SJSA1 (cell line): Measurements from ENCODE around the gene KIAA1755. TPM values are rescaled to one million over a fixed set of nuclear protein-coding genes. Genes with fewer than 3 reads are reported as not detected.
"Not testable (repeated sequence)": the region's sequence is repeated elsewhere in the genome, so short reads cannot be mapped to it uniquely, and the experiment has no call there.

Experiments
- DNase-seq, 2 experiments: peaks; one replicate each; pipeline ENCODE4 v3.0.0-alpha.2; 2015 to 2020; ENCODE audit warnings: low spot score in 2 of 2, low read depth in 1 of 2
- H3K27ac ChIP-seq: fragments of 250-450 bp; sonication (Bioruptor Pico); 2 replicates; pipeline ENCODE4 v1.5.1; 2020; ENCODE audit warnings: mild to moderate bottlenecking, moderate library complexity
- H3K27me3 ChIP-seq: fragments of 250-450 bp; sonication (Bioruptor Pico); replicated peaks from 2 replicates; pipeline ENCODE4 v1.5.1; 2020; ENCODE audit warnings: mild to moderate bottlenecking, moderate library complexity
- H3K36me3 ChIP-seq: fragments of 250-450 bp; sonication (Bioruptor Pico); 2 replicates; pipeline ENCODE4 v1.5.1; 2020; ENCODE audit warnings: mild to moderate bottlenecking
- H3K4me1 ChIP-seq: fragments of 250-450 bp; sonication (Bioruptor Pico); replicated peaks from 2 replicates; pipeline ENCODE4 v1.6.1; 2021; ENCODE audit warnings: mild to moderate bottlenecking
- H3K4me3 ChIP-seq: fragments of 250-450 bp; sonication (Bioruptor Pico); 2 replicates; pipeline ENCODE4 v1.5.1; 2020; ENCODE audit warnings: mild to moderate bottlenecking
- H3K9me3 ChIP-seq: fragments of 250-450 bp; sonication (Bioruptor Pico); replicated peaks from 2 replicates; pipeline ENCODE4 v1.5.1; 2020; ENCODE audit warnings: mild to moderate bottlenecking
- total RNA-seq: library from RNA; depleted of rRNA; stranded (reverse); fragments of >200 nt; shearing (Covaris generic); gene quantifications from 2 replicates; pipeline ENCODE4 v1.2.3, GENCODE V29; 2014

KIAA1755 gene
- total RNA-seq, 1 experiment from 2014 or later = 0.03 TPM

DNA sequence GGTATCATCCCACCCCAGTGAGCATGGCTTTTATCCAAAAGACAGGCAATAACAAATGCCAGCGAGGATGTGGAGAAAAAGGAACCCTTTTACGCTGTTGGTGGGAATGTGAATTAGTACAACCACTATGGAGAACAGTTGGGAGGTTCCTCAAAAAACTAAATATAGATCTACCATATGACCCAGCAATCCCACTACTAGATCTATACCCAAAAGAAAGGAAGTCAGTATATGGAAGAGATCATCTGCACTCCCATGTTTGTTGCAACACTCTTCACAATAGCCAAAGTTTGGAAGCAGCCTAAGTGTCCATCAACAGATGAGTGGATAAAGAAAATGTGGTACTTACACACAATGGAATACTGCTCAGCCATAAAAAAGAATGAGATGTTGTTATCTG lies 5.9 kb upstream of the KIAA1755 start:
- no peak for DNase-seq
- no peak overlapping the region for H3K27ac ChIP-seq
- H3K27me3 ChIP-seq = no peaks in the 10 kb centered on the region
- no peaks in the 10 kb centered on the region for H3K9me3 ChIP-seq
- peaks cover 8% of the 10 kb centered on the region for H3K4me1 ChIP-seq
- no peak overlapping the region for H3K4me3 ChIP-seq
- H3K36me3 ChIP-seq = no peaks in the 10 kb centered on the region

DNA sequence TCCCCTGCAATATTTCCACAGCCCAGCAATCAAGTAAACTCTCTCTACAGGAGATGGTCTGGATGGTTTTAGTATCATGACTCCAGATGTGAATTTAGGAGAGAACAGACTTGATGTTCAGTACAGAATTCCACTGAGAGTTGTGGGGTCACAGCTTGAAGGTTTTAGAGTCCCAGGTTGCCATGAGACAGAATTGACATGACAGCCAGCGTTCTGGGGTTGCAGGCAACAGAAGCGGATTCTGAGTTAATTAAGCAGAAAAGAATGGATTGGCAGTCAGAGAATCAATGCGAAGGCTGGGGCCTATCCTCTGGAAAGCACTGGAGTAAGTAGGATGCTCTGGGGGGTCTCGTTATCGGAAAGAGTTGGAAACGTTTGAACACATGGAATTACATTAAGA lies 2.4 kb upstream of the KIAA1755 start:
- DNase-seq = no peak
- Histone ChIP-seq H3K4me3 (no peak overlapping the region), H3K27ac (no peak overlapping the region), H3K27me3 (no peaks in the 10 kb centered on the region), H3K36me3 (no peaks in the 10 kb centered on the region), H3K9me3 (no peaks in the 10 kb centered on the region), H3K4me1 (peaks cover 15% of the 10 kb centered on the region)

DNA sequence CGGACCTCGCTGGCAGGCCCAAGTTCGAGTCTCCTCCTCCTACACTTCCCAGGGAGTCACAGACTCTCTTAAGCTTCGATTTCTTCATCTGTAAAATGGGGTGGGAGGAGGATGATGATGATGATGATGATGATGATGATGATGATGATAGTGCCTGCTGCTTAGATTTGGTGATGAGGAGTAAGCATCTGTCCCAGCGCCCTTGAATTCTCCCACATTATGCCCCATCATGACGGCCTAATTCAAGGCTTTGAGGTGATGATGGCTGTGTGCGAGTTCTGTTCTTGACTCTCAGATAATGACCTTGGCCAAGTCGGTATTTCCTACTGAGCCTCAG lies 487 bp upstream of the KIAA1755 start:
- Histone ChIP-seq H3K4me1 (peaks cover 26% of the 10 kb centered on the region), H3K36me3 (no peaks in the 10 kb centered on the region), H3K4me3 (no peak overlapping the region), H3K27me3 (no peaks in the 10 kb centered on the region), H3K9me3 (no peaks in the 10 kb centered on the region), H3K27ac (no peak overlapping the region)
- no peak for DNase-seq

DNA sequence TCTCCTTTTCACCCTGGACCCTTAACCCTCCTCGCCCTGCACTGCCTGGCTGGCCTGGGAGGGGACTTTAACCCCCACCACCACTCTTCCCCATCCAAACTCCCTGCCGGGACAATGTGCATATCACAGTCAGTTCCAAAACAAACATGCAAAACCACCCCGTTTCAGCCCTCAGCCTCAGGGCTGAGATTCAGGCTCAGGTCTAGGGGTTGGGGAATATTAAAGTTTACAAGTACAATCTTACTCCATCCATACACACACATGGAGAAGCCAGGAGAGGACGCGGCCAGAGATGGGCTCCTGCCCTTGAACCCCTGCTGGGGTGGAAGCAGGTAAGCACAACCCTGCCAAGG lies 534 bp downstream of the KIAA1755 start:
- no peaks in the 10 kb centered on the region for H3K27me3 ChIP-seq
- H3K9me3 ChIP-seq = no peaks in the 10 kb centered on the region
- DNase-seq = peak in 1 of 2 experiments; percentile 31
- H3K36me3 ChIP-seq = no peaks in the 10 kb centered on the region
- H3K4me3 ChIP-seq = peak overlapping the region; percentile 28; the same call in 1 of the 2 replicates
- H3K27ac ChIP-seq = no peak overlapping the region
- peaks cover 26% of the 10 kb centered on the region for H3K4me1 ChIP-seq

DNA sequence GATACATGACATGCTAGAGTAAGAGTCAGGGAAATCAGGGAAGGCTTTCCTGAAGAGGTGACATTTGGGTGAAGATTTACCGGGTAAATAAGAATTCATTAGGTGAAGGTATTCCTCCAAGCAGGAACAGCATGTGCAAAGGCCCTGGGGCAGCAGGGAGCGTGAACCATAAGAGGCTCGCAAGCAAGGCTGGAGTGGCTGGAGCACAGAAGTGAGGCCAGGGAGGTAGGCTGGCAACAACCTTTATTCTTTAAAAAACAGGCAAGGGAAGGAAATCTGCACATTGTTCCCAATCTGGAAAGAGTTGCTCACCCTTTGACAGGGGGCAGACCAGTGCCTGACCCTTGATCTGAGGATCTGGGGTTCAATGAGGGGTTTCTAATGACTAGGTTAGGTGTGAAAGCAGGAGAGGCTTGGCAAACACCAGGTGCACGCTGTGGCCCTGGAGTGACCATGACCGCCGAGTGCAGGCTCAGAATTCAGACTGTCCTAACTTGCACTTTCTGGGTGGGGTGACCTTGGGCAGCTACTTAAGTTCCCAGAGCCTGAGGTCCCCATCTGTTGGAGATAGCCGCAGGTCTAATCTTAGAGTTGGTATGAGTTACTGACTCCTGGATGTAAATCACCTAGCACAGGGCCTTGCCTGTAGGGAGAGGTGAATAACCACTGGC lies 1.9 kb downstream of the KIAA1755 start:
- no peak overlapping the region for H3K4me3 ChIP-seq
- H3K27ac ChIP-seq = no peak overlapping the region
- no peaks in the 10 kb centered on the region for H3K27me3 ChIP-seq
- H3K9me3 ChIP-seq = no peaks in the 10 kb centered on the region
- DNase-seq = no peak
- no peaks in the 10 kb centered on the region for H3K36me3 ChIP-seq
- H3K4me1 ChIP-seq = peaks cover 26% of the 10 kb centered on the region

DNA sequence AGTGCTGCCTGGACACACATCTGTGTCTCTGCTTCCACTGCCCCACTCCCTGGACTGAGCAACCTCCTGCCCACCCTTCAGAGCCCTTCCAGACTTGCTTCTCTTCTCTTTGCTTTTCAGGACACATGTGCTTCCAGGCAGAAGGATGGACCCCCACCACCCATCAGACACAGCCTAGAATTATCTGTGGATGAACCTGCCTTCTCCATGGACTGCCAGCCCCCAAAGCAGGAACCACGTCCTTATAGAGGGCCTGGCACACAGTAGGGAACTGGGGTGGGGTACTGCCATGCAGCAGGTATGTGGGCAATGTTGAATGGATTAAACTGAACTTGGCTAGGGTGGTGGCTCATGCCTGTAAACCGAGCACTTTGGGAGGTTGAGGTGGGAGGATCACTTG lies 3.6 kb downstream of the KIAA1755 start:
- no peaks in the 10 kb centered on the region for H3K36me3 ChIP-seq
- H3K27ac ChIP-seq = no peak overlapping the region
- no peaks in the 10 kb centered on the region for H3K9me3 ChIP-seq
- H3K4me1 ChIP-seq = peaks cover 26% of the 10 kb centered on the region
- H3K4me3 ChIP-seq = no peak overlapping the region
- no peaks in the 10 kb centered on the region for H3K27me3 ChIP-seq
- no peak for DNase-seq

DNA sequence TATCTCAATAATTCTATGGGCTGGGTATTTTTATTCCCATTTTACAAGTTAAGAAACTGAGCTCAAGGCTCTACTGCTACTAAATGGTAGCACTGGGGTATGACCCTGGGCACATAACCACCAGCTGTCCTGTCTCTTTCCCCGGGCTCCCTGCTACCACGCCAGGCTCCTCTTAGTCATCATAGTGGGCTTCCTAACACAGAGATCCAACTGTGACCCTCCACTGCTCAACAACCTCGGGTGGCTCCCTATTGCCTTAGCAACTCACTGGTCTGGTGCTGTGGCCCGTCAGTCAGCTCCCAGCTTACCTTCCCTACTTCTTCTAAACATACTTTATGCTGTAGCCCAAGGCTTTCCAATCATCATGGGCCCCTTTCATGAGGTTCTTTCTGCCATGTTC lies 4.5 kb downstream of the KIAA1755 start:
- Histone ChIP-seq H3K36me3 (no peaks in the 10 kb centered on the region), H3K27ac (no peak overlapping the region), H3K4me3 (no peak overlapping the region), H3K27me3 (no peaks in the 10 kb centered on the region), H3K4me1 (peaks cover 24% of the 10 kb centered on the region), H3K9me3 (no peaks in the 10 kb centered on the region)
- DNase-seq = no peak

DNA sequence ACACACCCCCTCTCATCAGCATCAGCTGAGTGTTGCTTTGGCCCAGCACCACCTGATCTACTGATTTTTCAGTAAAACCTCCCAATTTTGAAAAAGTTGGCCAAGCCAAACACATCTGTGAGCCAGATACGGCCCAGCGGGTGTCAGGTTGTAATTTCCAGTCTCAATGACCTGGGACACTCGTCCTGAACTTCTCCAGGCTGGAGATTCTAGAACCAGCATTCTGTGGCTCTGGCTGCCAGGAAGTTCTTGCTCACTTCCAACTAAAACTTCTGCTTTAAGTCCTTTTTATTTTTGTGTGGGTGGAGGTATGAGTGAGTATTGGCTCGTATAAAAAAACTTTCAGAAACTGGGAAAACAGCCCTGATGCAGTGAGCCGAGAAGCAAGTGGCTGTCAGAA lies 5.1 kb downstream of the KIAA1755 start:
- Histone ChIP-seq H3K27ac (no peak overlapping the region), H3K4me3 (no peak overlapping the region), H3K36me3 (no peaks in the 10 kb centered on the region), H3K4me1 (peaks cover 20% of the 10 kb centered on the region), H3K27me3 (no peaks in the 10 kb centered on the region), H3K9me3 (no peaks in the 10 kb centered on the region)
- DNase-seq = no peak

DNA sequence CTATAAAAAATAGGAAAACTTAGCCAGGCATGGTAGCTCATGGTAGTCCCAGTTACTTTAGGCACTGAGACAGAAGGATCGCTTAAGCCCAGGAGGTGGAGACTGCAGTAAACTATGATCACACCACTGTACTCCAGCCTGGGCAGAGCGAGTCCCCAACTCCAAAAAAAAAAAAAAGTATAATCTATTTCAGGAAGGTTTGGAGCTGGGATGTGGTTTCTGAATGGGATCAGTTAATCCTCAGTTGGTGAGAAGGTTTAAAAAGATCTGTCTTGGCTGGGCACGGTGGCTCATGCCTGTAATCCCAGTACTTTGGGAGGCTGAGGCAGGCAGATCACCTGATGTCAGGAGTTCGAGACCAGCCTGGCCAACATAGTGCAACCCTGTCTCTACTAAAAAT lies 5.9 kb downstream of the KIAA1755 start:
- H3K27me3 ChIP-seq, H3K27ac ChIP-seq, H3K4me3 ChIP-seq, H3K36me3 ChIP-seq, DNase-seq, H3K9me3 ChIP-seq: not testable (repeated sequence)
- peaks cover 14% of the 10 kb centered on the region for H3K4me1 ChIP-seq

DNA sequence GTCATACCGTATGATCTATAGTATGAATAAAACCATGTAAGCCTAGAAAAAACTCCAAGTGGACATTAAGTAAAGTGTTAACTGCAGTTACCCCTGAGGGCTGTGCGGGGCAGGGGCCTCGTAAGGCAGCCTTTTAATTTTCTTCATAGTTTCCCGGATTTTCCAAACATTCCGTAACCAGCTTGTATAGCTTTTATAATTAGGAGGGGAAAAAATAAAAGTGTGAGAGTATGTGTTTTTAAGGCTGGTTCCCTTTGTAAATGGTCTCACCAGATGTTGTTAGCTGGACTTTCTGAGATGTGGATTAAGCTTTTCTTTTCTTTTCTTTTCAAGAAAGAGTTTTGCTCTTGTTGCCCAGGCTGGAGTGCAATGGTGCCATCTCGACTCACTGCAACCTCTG lies 7.0 kb downstream of the KIAA1755 start:
- Histone ChIP-seq H3K27ac (no peak overlapping the region), H3K4me1 (peaks cover 14% of the 10 kb centered on the region), H3K27me3 (no peaks in the 10 kb centered on the region), H3K4me3 (no peak overlapping the region), H3K9me3 (no peaks in the 10 kb centered on the region), H3K36me3 (no peaks in the 10 kb centered on the region)
- no peak for DNase-seq

DNA sequence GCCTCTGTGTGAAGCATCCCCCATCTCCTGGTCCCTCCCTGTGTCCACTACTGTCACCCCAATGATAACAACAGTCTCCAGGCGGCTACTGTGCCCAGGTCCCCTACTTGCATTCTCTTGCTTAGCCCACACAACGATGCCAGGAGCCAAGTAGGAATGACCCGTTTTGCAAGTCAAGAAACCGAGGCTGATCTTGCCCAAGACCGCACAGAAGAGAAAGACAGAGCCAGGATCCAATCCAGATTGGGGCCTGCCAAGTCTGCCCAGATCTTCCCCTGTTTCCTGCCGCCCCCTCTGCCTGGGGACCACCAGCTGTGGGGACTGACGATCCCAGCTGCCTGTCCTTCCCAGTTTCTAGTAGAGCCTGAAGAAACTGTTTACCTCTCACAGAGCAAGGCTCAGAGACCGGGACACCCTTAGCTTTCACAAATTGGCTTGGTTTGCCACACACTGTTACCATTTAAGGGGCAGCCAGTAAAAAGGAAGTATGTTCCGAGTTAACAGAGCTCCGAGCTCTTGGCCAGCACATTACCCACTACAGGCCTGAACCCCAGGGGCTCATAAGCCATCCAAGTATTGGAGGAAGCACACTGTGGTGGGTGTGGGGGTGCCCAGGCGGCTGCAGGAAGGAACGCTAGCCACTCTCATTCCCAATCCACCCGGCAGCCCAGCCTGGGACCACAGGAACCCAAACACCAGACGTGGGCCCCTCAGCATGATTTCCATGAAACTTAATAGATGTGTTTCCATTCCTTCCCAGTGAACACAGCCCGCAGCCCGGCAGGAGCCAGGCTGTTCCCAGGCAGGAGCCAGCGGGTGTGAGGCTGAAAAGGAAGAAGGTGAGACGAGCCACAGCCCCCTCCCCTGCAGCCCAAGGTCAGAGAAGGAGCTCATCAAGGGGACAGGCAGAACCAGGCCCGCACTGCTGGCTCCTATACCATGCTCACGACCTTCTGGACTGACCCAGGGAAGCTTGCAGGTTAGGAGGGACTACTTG lies 7.9 kb downstream of the KIAA1755 start:
- no peak for DNase-seq
- H3K27ac ChIP-seq = no peak overlapping the region

DNA sequence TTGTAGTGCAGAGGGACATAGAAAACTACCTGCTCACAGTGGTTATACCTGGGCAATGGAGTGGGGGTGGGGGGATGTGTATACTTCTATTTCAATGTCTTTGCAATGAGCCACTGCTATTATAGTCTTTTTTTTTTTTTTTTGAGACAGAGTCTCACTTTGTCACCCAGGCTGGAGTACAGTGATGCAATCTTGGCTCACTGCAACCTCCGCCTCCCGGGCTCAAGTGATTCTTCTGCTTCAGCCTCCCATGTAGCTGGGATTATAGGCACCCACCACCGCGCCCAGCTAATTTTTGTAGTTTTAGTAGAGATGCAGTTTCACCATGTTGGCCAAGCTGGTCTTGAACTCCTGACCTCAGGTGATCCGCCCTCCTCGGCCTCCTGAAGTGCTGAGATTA lies 9.1 kb downstream of the KIAA1755 start:
- not testable (repeated sequence) for H3K4me3 ChIP-seq, H3K9me3 ChIP-seq, H3K27me3 ChIP-seq, DNase-seq, H3K36me3 ChIP-seq, H3K4me1 ChIP-seq, H3K27ac ChIP-seq

More for the DNA sequence above, 7.9 kb downstream of the KIAA1755 start:
- Histone ChIP-seq H3K4me1 (peaks cover 8% of the 10 kb centered on the region), H3K27me3 (no peaks in the 10 kb centered on the region), H3K36me3 (no peaks in the 10 kb centered on the region), H3K4me3 (no peak overlapping the region), H3K9me3 (no peaks in the 10 kb centered on the region)

DNA sequence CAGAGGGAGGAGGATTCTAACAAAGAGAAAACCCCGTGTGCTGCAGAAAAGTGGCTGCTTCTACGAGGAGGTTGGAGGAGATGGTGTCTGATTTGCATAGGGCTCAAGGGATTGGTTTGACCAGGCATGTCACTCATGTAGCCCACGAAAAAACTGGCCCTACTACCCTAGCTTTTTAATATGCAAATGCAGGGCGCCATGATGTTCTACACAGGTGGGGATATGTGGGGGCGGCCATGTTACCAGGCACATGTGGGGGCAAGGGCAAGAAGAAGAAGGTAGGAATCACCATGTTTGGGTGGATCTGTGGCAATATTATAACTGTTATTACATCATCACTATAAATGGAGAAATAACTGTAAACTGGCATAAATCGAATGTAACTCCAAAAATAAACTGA lies 9.9 kb downstream of the KIAA1755 start:
- no peak overlapping the region for H3K27ac ChIP-seq
- no peak for DNase-seq
- no peak overlapping the region for H3K4me3 ChIP-seq
- no peaks in the 10 kb centered on the region for H3K9me3 ChIP-seq
- H3K36me3 ChIP-seq = no peaks in the 10 kb centered on the region
- no peaks in the 10 kb centered on the region for H3K27me3 ChIP-seq
- no peaks in the 10 kb centered on the region for H3K4me1 ChIP-seq

DNA sequence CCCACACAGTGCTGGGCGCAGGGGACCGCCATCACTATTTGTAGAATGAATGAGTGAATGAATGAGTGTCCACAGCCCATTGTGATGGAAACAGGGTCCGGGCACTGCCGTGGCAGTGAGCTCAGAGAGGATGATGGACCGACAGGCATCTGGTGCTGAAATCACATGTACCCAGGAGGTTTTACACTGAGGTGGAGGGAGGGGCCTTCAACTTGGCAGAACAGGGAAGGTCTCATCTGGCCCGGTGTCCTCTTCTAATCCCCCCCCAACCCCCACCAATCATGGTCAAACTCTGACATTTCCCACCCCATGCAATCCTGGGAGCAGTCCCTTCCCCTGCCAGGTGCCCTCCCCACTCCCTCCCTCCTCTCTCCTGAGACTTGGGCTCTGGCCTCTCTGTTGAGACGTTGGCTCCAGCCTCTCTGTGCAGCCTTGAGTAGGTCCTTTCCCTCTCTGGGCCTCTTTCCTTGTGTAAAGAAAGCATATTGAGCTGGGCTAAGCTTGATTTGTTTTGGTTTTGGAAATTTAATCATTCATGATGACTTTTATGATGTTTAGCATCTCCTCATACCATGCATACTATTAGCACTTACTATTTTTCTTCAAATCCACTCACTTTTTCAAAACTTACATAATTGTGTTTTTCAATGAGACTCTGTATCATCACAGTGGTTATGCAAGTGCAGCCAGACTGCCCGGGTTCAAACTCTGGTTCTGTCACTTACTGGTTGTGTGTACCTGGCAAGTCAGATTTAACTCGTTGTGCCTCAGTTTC lies 10.8 kb downstream of the KIAA1755 start:
- no peak overlapping the region for H3K4me3 ChIP-seq
- H3K27me3 ChIP-seq = no peaks in the 10 kb centered on the region
- H3K36me3 ChIP-seq = no peaks in the 10 kb centered on the region
- no peak overlapping the region for H3K27ac ChIP-seq
- no peak for DNase-seq
- H3K4me1 ChIP-seq = no peaks in the 10 kb centered on the region
- H3K9me3 ChIP-seq = no peaks in the 10 kb centered on the region
